Measurements from ENCODE around the gene ATXN1L.
"Not testable (repeated sequence)": the region's sequence is repeated elsewhere in the genome, so short reads cannot be mapped to it uniquely, and the experiment has no call there.

The ATXN1L gene

DNA sequence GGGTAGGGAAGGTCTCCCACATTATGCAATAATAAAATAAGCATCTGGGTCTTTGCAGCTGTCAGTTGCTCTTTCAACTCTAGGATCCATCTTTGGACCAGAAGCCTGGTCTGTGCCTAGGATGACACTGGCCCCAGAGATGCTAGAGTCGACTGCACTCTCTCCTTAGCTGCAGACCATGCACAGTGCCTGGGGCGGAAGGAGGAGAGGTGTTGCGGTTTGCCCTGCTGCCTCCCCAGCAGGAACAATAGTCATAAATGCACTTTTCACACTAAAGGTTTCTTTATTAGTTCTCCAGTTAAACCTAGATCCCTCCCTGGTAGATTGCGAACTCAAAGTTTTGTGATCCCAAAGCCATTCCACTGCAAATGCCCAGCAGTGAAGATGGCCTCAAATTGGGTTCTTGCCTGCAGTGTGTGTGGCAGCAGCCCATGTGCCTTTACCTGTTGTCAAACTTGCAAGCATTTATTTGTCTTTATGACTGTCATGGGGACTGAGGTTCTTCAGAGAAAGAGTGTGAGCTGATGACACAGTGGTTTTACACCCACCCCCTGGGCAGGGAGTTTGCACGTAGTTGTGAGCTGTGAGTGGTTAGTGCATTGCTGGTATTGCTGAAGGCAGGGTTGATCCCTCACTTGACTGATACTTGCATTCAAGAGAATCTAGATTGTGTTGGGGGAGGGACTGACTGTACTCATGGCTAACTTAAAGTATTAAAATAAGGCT, 10.3 kb downstream of the ATXN1L start:
- H3K9ac ChIP-seq (ENCODE audit: low read length): no peak overlapping the region
- H3K4me3 ChIP-seq (ENCODE audit: low read length): no peak overlapping the region
- H3K36me3 ChIP-seq (ENCODE audit: control insufficient read depth, insufficient read depth, low read length): peaks cover 3% of the 10 kb centered on the region
- H3K27me3 ChIP-seq (ENCODE audit: control insufficient read depth, insufficient read depth, low read length): no peaks in the 10 kb centered on the region
- no peak overlapping the region for H3K27ac ChIP-seq (ENCODE audit: low read depth, low read length)
- H3K4me1 ChIP-seq (ENCODE audit: control insufficient read depth, insufficient read depth, low read length): no peaks in the 10 kb centered on the region

DNA sequence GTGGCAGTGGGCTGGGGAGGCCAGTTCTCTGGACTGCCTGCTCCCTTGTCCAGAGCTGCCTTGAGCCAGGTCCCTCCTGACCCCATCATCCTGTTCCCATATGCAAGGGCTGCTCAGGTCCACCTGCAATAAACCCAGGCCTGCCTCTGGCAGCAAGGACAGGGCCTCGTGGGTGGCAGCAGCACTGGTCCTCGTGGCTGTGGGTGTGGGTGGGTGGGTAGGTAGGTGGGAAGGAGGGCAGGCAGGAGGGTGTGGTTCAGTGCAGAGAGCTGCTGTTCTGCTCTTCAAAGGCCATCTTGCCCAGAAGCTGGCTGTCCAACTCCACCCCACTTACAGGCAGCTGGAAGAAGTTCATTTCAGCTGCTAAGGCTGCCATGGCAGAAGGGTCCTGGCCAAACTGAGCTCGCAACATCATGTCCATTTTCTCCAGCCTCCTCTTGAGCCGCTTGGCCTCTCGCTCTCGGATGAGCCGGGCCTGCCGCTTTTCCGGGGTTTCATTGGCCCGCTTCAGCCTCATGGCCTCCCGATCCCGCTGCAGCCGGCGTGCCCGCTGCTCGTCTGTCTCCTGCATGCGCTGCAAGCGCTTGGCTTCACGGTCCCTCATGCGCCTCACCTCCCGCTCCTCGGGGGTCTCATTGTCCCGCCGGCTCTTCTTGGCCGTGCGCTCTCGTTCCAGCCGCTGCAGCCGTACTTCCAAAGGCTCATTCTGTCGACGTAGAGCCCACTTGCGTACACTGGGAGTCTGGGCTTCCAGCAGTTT, 14.2 kb downstream of the ATXN1L start:
- no peaks in the 10 kb centered on the region for H3K4me1 ChIP-seq (ENCODE audit: control insufficient read depth, insufficient read depth, low read length)
- no peak overlapping the region for H3K27ac ChIP-seq (ENCODE audit: low read depth, low read length)
- no peak overlapping the region for H3K4me3 ChIP-seq (ENCODE audit: low read length)
- H3K36me3 ChIP-seq (ENCODE audit: control insufficient read depth, insufficient read depth, low read length): peaks cover 12% of the 10 kb centered on the region
- no peaks in the 10 kb centered on the region for H3K27me3 ChIP-seq (ENCODE audit: control insufficient read depth, insufficient read depth, low read length)
- H3K9ac ChIP-seq (ENCODE audit: low read length): no peak overlapping the region

DNA sequence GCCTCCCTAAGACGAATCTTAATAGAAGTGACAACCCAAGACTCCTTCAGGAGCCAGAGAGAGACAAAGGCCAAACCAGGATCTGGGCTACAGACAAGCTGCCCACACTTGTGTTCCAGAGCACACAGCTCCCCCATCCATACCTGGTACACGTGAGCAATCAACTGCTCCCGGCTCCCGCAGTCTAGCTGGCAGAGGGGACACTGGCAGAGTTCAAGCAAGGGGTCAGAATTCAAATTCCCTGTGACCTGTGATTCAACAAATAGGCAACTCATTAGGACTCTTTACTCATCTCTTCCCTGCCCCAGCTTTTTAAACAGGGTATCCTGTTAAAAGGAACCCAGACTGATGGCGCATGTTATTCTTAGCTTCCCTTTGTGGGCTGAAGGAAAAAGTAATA, 18.2 kb downstream of the ATXN1L start:
- no peaks in the 10 kb centered on the region for H3K27me3 ChIP-seq (ENCODE audit: control insufficient read depth, insufficient read depth, low read length)
- no peaks in the 10 kb centered on the region for H3K4me1 ChIP-seq (ENCODE audit: control insufficient read depth, insufficient read depth, low read length)
- H3K4me3 ChIP-seq (ENCODE audit: low read length): no peak overlapping the region
- peaks cover 18% of the 10 kb centered on the region for H3K36me3 ChIP-seq (ENCODE audit: control insufficient read depth, insufficient read depth, low read length)
- H3K9ac ChIP-seq (ENCODE audit: low read length): no peak overlapping the region
- no peak overlapping the region for H3K27ac ChIP-seq (ENCODE audit: low read depth, low read length)

DNA sequence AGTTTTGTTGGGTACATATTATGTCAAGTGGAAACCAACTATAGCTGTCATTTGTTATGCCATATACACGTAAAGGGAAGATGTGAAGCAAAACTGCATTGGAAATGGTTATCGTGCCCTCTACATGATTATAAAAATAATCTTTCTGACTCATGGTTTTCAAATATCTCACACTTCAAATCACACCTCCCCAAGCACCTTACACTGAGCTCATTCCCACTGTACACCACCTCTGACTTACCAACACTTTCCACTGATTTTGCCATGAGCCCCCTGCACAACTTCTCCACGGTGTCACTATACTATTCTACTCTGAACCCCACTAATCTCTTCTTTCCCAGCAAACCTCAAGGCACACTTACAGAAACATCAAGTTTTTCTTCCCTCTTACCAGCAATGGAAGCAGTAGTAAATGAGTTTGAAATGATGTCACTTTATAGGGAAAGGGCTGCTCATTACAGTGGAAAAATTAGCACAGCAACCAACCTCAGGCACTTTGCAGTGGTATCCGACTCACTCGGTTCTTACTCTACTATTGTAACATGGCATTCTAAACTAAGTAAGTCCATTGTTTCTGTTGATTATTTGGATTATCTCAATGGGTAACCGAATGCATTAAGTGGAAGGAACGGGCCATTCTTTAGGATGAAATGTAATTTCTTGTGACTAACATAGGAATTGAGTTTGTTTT, 19.5 kb downstream of the ATXN1L start:
- Histone ChIP-seq H3K27ac (ENCODE audit: low read depth, low read length) (no peak overlapping the region), H3K36me3 (ENCODE audit: control insufficient read depth, insufficient read depth, low read length) (peaks cover 18% of the 10 kb centered on the region)

DNA sequence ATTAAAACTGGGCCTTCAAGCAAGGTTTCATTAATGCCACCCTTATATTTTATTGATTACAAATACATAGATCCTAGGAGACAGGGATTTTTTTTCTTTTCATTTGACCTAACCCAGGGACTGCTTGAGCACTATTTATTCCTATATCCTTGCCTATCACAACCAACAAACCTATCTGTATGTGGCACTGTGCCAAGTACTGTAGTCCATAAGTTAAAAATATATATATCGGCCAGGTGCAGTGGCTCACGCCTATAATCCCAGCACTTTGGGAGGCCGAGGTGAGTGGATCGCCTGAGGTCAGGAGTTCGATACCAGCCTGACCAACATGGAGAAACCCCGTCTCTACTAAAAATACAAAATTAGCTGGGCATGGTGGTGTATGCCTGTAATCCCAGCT, 21.4 kb downstream of the ATXN1L start:
- H3K4me1 ChIP-seq (ENCODE audit: control insufficient read depth, insufficient read depth, low read length); H3K9ac ChIP-seq (ENCODE audit: low read length); H3K27ac ChIP-seq (ENCODE audit: low read depth, low read length); H3K4me3 ChIP-seq (ENCODE audit: low read length); H3K27me3 ChIP-seq (ENCODE audit: control insufficient read depth, insufficient read depth, low read length): not testable (repeated sequence)
- peaks cover 12% of the 10 kb centered on the region for H3K36me3 ChIP-seq (ENCODE audit: control insufficient read depth, insufficient read depth, low read length)

More for the DNA sequence above, 19.5 kb downstream of the ATXN1L start:
- Histone ChIP-seq H3K4me1 (ENCODE audit: control insufficient read depth, insufficient read depth, low read length) (no peaks in the 10 kb centered on the region), H3K27me3 (ENCODE audit: control insufficient read depth, insufficient read depth, low read length) (no peaks in the 10 kb centered on the region), H3K9ac (ENCODE audit: low read length) (no peak overlapping the region), H3K4me3 (ENCODE audit: low read length) (no peak overlapping the region)

DNA sequence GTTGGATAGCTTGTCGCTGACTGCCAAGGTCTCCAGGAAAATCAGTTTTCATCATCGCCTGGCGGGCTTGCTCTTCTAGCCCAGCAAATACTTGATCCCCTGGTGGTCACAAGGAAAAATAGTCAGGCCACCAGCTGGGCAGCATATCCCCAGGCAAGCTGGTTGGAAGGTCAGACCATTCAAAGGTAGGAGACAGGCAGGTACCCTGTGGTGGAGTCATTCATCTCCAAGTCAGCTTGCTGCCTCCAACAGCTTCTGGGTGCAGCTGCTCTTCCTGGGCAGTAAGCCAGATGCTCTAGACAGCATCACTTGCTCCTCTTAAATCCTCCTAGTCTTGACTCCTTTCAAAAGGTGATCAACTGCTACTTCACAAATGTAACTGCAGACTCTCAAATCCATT, 22.2 kb downstream of the ATXN1L start:
- H3K4me1 ChIP-seq (ENCODE audit: control insufficient read depth, insufficient read depth, low read length): no peaks in the 10 kb centered on the region
- H3K9ac ChIP-seq (ENCODE audit: low read length): no peak overlapping the region
- no peak overlapping the region for H3K27ac ChIP-seq (ENCODE audit: low read depth, low read length)
- H3K27me3 ChIP-seq (ENCODE audit: control insufficient read depth, insufficient read depth, low read length): no peaks in the 10 kb centered on the region
- H3K36me3 ChIP-seq (ENCODE audit: control insufficient read depth, insufficient read depth, low read length): peaks cover 12% of the 10 kb centered on the region
- H3K4me3 ChIP-seq (ENCODE audit: low read length): no peak overlapping the region

DNA sequence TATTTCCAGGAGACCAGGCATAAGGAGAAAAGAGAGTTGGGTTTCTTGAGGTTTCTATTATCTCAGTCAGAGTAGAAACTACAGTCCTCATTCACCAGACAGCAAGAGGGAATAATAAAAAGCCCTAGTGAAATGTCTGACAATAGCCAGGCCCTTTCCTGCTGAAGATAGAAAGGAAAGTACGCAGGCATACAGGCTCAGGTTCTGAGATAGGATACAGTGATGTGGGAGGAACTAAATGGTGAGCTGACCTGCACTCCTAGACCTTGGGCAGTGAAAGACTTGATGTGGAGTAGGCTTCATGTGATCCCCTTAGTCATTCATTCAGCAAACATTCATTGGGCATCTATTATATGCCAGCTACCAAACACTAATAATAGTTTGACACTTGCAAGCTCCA, 23.3 kb downstream of the ATXN1L start:
- Histone ChIP-seq H3K4me3 (ENCODE audit: low read length) (no peak overlapping the region), H3K9ac (ENCODE audit: low read length) (no peak overlapping the region), H3K27me3 (ENCODE audit: control insufficient read depth, insufficient read depth, low read length) (no peaks in the 10 kb centered on the region), H3K36me3 (ENCODE audit: control insufficient read depth, insufficient read depth, low read length) (peaks cover 12% of the 10 kb centered on the region), H3K27ac (ENCODE audit: low read depth, low read length) (no peak overlapping the region), H3K4me1 (ENCODE audit: control insufficient read depth, insufficient read depth, low read length) (no peaks in the 10 kb centered on the region)

DNA sequence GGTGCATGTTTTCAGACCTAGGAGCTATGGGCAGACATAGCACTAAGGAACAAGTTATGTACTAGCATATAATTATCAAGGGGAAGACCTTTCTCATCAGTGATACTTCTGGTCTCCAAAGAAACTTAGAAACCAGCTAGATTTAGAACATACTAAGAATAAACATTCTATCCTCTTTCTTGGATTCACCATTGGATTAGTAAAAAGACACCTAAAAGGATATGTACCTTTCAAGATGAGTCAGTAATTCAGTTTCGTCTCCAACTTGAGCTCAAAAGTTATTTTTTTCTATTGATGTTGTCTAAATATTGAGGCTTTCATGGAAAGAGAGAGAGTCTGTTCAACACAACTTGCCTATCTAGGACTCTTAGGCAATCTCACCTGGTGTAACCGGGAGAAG, 25.0 kb downstream of the ATXN1L start:
- Histone ChIP-seq H3K27ac (ENCODE audit: low read depth, low read length) (no peak overlapping the region), H3K4me1 (ENCODE audit: control insufficient read depth, insufficient read depth, low read length) (no peaks in the 10 kb centered on the region), H3K36me3 (ENCODE audit: control insufficient read depth, insufficient read depth, low read length) (peaks cover 4% of the 10 kb centered on the region), H3K4me3 (ENCODE audit: low read length) (no peak overlapping the region), H3K27me3 (ENCODE audit: control insufficient read depth, insufficient read depth, low read length) (no peaks in the 10 kb centered on the region), H3K9ac (ENCODE audit: low read length) (no peak overlapping the region)

DNA sequence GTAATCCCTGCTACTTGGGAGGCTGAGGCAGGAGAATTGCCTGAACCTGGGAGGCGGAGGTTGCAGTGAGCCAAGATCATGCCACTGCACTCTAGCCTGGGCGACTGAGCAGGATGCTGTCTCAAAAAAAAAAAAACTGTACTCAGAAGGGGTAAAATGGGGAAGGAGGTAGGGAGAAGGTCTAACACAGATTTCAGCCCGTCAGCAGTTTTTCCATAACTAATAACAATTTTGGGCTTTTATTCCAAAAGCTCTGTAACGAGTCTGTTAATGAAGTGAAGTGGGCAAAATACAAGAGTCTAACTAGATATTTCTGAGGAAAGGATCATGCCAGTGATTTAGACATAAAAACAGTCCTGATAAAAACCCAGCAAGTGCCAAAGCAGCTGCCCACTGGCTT, 27.4 kb downstream of the ATXN1L start:
- no peaks in the 10 kb centered on the region for H3K4me1 ChIP-seq (ENCODE audit: control insufficient read depth, insufficient read depth, low read length)
- no peaks in the 10 kb centered on the region for H3K36me3 ChIP-seq (ENCODE audit: control insufficient read depth, insufficient read depth, low read length)
- no peak overlapping the region for H3K4me3 ChIP-seq (ENCODE audit: low read length)

DNA sequence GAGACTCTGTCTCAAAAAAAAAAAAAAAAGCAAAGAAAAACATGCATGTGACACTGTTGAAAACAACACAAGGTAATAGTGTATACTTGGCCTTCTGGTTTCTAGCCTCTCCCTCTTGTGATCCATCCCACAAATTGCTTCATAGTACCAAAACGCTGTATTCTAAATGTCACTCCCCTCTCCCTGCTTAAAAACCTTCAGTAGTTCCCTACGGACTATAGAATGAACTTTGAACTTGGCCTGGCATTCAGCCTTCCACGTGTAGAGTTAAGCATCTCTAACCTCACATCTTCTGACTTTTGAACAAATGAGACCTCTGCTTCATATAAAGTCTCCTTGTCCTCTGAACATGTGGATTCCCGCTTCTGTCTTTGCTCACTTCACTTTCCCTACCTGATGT, 33.1 kb downstream of the ATXN1L start:
- H3K27ac ChIP-seq (ENCODE audit: low read depth, low read length): no peak overlapping the region
- peaks cover 2% of the 10 kb centered on the region for H3K36me3 ChIP-seq (ENCODE audit: control insufficient read depth, insufficient read depth, low read length)
- no peak overlapping the region for H3K4me3 ChIP-seq (ENCODE audit: low read length)

More for the DNA sequence above, 27.4 kb downstream of the ATXN1L start:
- Histone ChIP-seq H3K27ac (ENCODE audit: low read depth, low read length) (no peak overlapping the region), H3K27me3 (ENCODE audit: control insufficient read depth, insufficient read depth, low read length) (no peaks in the 10 kb centered on the region), H3K9ac (ENCODE audit: low read length) (no peak overlapping the region)

DNA sequence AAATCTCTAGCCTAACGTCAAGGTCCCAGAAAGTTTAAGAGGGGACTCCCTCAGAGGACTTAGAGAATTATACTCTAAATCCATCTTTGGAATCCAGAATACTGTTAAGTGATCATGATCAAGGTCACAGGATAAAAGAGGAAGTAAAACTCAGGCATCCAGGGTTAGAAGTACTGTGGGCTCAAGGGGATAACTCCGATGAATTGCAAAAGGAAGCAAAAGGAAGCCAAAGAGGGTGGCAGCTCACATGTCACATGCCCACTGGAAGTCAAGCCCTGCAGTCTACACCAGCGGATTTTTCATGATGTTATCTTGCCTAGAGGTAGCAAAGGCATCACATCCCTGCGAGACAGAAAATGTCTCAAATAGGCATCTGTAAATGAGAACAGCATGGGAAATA, 34.4 kb downstream of the ATXN1L start:
- H3K27ac ChIP-seq (ENCODE audit: low read depth, low read length): no peak overlapping the region
- H3K4me3 ChIP-seq (ENCODE audit: low read length): no peak overlapping the region
- H3K9ac ChIP-seq (ENCODE audit: low read length): no peak overlapping the region
- H3K27me3 ChIP-seq (ENCODE audit: control insufficient read depth, insufficient read depth, low read length): no peaks in the 10 kb centered on the region
- H3K36me3 ChIP-seq (ENCODE audit: control insufficient read depth, insufficient read depth, low read length): peaks cover 2% of the 10 kb centered on the region
- peaks cover 8% of the 10 kb centered on the region for H3K4me1 ChIP-seq (ENCODE audit: control insufficient read depth, insufficient read depth, low read length)

More for the DNA sequence above, 33.1 kb downstream of the ATXN1L start:
- Histone ChIP-seq H3K9ac (ENCODE audit: low read length) (no peak overlapping the region), H3K4me1 (ENCODE audit: control insufficient read depth, insufficient read depth, low read length) (peaks cover 8% of the 10 kb centered on the region), H3K27me3 (ENCODE audit: control insufficient read depth, insufficient read depth, low read length) (no peaks in the 10 kb centered on the region)

DNA sequence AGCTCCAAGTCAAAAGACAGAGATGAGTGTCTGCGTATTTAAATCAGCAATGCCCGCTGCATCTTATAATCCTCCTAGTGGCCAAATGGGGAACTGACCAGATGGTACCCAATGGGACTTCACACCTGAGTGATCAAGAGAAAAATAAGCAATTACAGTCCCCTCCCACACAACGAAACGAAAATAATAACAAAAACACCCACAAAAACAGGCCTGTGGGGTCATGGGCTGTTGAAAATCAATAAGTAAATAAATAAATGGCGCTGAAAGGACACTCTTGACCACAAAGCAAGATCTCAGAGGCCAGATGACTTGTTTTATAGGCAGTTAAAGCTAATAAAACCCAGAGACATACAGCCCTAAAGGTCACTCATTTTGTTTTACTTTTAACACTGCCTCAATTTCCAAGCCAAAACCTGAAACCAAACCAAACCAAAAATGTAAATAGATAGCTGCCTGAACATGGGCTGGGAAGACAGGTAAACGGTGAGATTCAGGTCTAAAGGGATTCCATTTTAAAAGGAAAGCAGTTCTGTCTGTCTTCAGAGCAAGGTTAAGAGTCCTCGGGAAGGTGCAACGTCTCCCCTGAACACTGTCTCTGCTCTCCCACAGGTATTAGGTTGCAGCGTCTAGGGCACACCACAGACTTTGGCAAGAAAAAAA, 36.9 kb downstream of the ATXN1L start:
- H3K27ac ChIP-seq (ENCODE audit: low read depth, low read length): peak overlapping the region; percentile 89
- H3K4me1 ChIP-seq (ENCODE audit: control insufficient read depth, insufficient read depth, low read length): peaks cover 8% of the 10 kb centered on the region
- peak overlapping the region; percentile 16 for H3K9ac ChIP-seq (ENCODE audit: low read length)
- no peaks in the 10 kb centered on the region for H3K27me3 ChIP-seq (ENCODE audit: control insufficient read depth, insufficient read depth, low read length)
- H3K4me3 ChIP-seq (ENCODE audit: low read length): peak overlapping the region; percentile 95
- H3K36me3 ChIP-seq (ENCODE audit: control insufficient read depth, insufficient read depth, low read length): peaks cover 2% of the 10 kb centered on the region

Measured in rectal smooth muscle tissue (tissue), 1 donor.